HG03108 (cell line): ENCODE results near the gene GLO1.

Source experiments
- ATAC-seq: cut with Tn5 transposase; IDR thresholded peaks from one replicate; pipeline ENCODE4 v1.9.1; 2021; ENCODE audit warnings: moderate library complexity; ENCODE audit not compliant: unreplicated experiment

GLO1 gene

DNA sequence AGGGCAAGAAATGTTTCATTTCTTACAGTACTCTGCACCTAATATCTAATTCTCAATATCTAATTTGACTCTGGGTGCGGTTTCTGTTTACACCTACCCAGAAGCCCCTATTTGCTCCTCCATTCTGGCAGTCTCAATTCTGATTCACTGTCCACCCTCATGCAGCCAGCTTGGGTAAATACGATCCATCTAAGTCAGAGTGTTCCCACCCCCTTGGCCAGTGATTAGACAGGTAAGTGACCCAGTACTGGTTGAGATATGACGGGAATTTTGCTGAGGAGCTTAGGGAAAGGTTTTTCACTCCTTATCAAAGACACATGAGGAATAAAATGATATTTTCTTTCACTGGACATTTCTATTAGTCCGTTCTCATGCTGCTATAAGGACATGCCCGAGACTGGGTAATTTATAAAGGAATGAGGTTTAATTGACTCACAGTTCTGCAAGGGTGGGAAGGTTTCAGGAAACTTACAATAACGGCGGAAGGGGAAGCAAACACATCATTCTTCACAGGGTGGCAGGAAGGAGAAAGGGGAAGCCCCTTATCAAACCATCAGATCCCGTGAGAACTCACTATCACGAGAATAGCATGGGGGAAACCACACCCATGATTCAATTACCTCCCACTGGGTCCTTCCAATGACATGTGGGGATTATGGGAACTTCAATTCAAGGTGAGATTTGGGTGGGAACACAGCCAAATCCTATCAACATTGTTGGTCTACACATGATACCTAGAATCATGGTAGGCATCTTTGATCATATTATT lies 29.4 kb downstream of the GLO1 start:
- ATAC-seq, result no peak

GRCh38 chr6:38671885-38672467 lies 31.0 kb downstream of the GLO1 start:
- ATAC-seq, result peak; percentile 77

DNA sequence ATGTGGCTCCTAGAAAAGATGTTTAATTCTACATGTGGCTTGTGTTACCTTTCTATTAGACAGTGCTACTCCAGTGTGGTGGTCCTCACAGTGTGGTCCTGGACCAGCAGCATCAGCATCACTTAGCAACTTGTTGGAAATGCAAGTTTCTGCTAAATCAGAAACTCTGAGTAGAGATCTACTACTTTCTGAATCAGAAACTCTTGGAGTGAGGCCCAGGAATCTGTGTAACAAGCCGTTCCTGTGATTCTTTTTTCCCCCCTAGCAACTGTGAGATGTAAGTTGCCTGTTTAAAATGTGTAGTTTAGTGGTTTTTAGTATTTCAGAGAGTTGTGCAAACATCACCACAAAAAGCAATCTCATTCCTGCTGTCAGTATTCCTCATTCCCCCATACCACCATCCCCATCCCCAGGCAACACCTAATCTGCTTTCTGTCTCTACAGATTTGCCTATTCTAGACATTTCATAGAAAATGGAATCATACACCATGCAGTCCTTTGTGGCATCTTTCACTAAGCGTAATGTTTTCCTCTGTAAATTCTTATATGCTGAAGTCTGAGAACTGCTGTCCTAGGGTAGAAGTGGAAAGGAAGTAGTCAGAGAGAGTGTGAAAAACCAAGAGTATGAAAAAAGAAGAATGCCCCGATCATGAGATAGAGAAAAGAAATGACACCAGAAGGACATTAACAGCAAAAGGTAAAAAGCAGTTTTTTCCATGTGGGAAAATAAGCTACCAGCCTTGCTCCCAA lies 44.4 kb downstream of the GLO1 start:
- no peak for ATAC-seq

- ATAC-seq, result no peak
These were observed 46.0 kb downstream of the GLO1 start for GRCh38 chr6:38656896-38657295.

DNA sequence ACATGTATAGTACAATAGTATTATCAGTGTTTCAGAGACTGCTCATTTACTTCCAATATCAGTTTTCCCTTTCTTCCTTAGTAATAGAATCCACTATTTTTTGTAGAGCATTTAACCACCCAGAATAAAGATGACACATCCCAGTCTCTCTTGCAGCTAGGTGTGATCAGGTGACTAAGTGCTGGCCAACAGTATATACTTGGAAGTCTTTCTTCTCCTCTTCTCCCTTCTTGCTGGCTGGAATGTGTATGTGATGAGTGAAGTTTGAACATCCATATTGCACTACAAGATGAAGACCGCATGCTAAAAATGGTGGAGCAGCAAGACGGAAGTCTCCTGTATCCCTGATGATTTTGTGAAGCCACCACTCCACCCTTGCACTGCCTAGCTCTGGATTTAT lies 48.7 kb downstream of the GLO1 start:
- no peak for ATAC-seq

DNA sequence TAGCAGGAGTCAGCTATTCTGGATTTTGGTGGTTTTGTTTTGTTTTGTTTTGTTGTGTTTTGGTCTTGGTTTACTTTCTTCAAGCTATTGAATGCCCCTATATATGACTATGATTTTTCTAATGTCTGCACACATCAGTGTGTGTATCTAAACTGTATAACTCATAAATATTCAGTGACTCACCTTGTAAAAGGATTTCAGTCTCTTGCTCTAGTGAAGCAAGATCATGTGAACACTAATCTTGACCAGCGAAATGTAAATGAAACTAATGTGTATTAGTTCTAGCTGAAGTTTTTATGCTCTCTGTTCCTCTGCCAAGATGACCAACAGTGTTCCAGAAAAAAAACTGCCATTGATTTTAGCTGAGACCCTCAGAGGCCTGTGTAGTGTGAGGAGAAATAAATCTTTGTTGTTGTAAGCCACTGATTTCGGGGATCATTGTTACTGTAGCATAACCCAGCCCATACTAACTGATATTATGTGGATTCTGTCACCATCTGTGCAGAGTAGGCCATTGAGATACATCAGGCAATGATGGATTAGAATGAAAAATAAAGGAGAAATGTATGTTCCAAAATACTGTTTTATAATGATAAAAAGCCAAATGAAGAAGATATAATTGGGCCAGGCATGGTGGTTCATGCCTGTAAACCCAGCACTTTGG lies 51.7 kb downstream of the GLO1 start:
- no peak for ATAC-seq

- no peak for ATAC-seq
These were observed 52.7 kb downstream of the GLO1 start for GRCh38 chr6:38650207-38650752.

DNA sequence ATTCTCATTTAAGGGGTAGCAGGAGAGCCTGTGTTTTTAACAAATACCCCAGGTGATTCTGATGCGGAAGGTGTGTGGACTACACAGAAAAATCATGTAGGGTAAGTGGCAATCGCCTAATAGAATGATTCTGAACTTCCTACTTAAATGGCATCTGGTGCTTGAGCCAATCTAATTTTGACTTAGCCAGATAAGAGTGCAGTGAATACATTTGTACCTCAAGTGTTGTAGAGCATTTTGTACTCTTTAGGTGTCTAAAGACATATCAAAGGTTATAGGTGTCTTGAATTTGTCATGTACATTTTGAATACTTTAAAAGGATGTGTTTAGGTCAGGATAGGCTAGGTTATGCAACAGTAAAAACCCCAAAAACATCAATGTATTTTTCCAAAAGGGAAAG lies 53.2 kb downstream of the GLO1 start:
- ATAC-seq, result no peak

- no peak for ATAC-seq
These were observed 54.3 kb downstream of the GLO1 start for GRCh38 chr6:38648629-38649028.

GRCh38 chr6:38646166-38646878 lies 56.6 kb downstream of the GLO1 start:
- no peak for ATAC-seq

DNA sequence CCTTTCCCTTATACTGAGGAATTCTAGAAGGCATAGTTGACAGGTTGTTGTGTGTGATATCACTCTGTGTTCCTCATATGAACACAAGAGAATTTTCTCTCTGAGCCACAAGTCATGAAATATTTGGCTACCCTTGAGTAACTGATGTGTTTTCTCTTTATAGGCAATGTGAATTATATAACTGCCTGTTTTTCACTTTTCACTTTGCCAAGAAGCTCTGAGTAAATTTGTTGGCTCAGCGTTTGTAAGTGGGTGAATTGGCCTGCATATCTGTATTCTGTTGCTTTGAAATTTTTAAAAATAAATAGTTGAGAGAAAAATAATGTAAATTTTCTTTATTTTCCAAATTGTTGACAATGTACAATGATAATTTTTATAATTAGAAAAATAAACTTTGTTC lies 58.0 kb downstream of the GLO1 start:
- no peak for ATAC-seq

DNA sequence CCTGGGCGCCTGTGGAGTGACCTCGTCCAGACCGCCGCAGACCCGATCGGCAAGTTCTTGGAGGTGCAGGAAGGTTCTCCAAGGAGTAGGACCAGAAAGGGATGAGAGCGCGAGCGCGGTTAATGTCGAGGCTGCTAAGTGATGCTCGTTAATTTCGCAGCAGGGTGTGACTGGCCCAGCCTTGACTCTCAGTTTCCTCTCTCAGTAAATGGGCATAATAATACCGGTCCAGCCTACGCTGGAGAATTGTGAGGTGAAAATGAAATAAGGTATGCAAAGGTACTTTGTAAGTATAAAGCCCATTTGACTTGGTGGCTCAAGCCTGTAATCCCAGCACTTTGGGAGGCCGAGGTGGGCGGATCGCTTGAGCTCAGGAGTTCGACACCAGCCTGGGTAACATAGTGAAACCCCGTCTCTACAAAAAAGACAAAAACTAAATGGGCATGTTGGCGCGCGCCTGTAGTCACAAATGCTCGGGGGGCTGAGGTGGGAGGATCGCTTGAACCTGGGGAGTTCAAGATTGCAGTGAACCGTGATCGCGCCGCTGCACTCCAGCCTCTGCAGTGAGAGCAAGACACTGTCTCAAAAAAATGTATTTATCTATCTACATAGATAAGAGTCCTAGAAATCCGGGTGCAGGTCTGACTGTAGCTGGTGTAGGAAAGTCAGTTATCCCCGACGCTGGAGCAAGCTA lies 62.6 kb downstream of the GLO1 start:
- ATAC-seq, result no peak

- peak; percentile 76 for ATAC-seq
These were observed 63.3 kb downstream of the GLO1 start, which contains the start of gene BTBD9 for GRCh38 chr6:38639498-38640215. Gene BTBD9 (minus strand): TSS chr6:38639929.

DNA sequence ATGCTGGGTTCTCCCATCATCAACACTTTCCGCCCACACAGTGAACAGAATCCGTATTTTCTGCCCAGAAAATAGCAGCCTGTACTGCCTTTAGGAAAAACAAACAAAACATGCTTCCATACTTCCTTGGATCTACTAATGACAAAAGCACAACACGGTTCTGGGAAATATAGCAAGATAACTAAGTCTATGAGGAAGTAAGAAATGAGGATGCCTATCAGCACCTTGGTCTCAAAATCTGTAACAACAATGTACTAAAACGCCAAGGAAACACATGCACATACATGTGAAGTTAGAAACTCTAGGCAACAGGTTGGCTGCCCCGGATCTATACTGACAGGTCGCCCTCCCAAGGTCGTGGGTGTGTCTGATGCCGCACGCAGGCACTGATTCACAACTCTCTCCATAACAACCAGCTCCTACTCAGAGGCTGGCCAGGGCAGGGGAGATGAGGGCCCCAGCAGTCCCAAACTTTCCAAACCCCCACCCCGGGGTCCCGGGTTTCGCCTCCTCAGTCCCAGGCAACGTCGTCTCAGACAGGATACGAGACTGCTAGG lies 63.9 kb downstream of the GLO1 start:
- ATAC-seq, result peak; percentile 21

- ATAC-seq, result no peak
These were observed 65.2 kb downstream of the GLO1 start for GRCh38 chr6:38637756-38638155.

DNA sequence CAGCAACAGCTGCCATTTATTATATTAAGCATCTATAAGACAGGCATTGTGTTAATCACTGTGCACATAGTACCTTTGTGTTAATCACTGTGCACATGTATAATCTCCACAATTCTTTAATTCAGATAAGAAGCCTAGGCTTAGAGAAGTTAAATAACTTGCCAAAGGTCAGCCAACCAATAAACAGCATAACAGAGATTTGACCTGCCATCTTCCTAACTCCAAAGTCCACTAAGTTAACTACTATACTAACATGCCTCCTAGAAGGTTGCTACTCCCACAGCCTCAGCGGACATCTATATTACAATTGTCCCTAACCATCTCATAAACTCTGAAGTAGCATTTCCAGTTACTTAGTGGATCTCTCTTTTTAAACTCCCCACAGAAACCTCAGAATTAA lies 66.9 kb downstream of the GLO1 start:
- ATAC-seq, result no peak

DNA sequence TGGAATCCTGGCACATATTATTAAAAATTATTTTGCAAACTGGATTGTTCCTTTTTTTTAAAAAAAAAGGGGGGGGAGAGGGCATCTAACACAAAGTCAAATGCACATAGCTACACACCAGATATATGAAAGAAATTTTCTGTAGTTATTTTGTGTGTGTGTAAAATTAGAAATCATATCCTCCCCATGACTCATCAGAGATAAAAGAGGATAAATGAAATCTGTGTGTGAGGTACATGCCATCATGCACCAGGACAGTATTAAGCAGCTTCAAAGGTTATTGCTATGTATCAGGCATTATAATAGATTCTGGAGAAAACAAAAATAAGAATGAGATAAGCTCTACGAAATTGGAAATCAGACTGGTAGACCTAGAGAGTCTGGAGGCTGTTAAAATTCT lies 68.4 kb downstream of the GLO1 start:
- no peak for ATAC-seq

GRCh38 chr6:38632490-38632889 lies 70.5 kb downstream of the GLO1 start:
- ATAC-seq, result no peak

DNA sequence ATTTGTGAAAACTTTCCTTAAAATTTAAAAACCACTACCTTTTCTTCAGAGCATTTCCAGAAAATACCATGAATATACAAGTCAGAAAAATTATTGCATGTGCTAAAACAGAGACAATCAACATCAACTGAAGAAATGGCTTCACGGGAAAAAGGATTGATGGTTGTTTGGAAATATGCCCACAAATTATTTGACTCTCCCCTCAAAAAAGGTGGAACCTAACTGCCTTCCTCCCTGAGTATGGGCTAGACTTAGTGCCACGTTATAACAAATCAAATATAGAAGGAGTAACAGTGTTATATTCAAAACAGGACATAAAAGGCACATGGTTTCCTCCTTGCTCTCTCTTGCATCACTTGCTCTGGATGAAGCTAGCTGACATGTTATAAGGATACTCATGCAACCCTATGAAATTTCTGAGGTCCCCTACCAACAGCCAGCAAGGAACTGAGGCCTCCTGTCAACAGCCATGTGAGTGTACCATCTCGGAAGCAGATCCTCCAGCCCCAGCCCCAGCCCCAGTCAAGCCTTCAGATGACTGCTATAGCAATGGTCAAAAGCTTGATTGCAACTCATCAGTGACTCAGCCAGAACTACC lies 71.7 kb downstream of the GLO1 start:
- ATAC-seq, result no peak
